ENCODE measurements around the gene TBC1D8. TPM values are rescaled to one million over a fixed set of nuclear protein-coding genes. Genes with fewer than 3 reads are reported as not detected.

The TBC1D8 gene
- total and polyA plus RNA-seq, 2 of the 13 experiments (the other 11 are each of a cell fraction or from before 2014, with no cell fraction given): 45.1 to 95.4 TPM

GRCh38 chr2:101149241-101150192 is 1.7 kb downstream of the TBC1D8 start (continued):
- TF ChIP-seq IRF1 (CRISPR knock-in tag; IDR thresholded peaks at IDR 0.05; ENCODE audit: low read depth) (no peak), NFAT5 (CRISPR knock-in tag; IDR thresholded peaks at IDR 0.05) (no peak; the same call in 1 of the 2 replicates), KLF9 (CRISPR knock-in tag; IDR thresholded peaks at IDR 0.05; ENCODE audit: low read depth) (no peak), ATAD3A (CRISPR knock-in tag; IDR thresholded peaks at IDR 0.05) (no peak), TBX2 (CRISPR knock-in tag; IDR thresholded peaks at IDR 0.05; ENCODE audit: borderline replicate concordance) (no peak; the same call in 1 of the 2 replicates), ZNF275 (CRISPR knock-in tag; IDR thresholded peaks at IDR 0.05; ENCODE audit: borderline replicate concordance) (no peak), AGO2 (optimal IDR thresholded peaks at IDR 0.05; ENCODE audit: low read depth, low read length) (peak; percentile 31), PCBP1 (IDR thresholded peaks at IDR 0.05; ENCODE audit: borderline replicate concordance, low read depth, low read length) (0 out of 2 replicates have a peak, but pooled peaks have one; percentile 41), HOXD1 (CRISPR knock-in tag; IDR thresholded peaks at IDR 0.05) (no peak), ZMAT3 (CRISPR knock-in tag; conservative IDR thresholded peaks at IDR 0.05) (no peak; the same call in 1 of the 2 replicates), KDM3A (CRISPR knock-in tag; IDR thresholded peaks at IDR 0.05; ENCODE audit: low read depth) (no peak), ZNF691 (CRISPR knock-in tag; IDR thresholded peaks at IDR 0.05; ENCODE audit: borderline replicate concordance, low read depth) (no peak; the same call in 1 of the 2 replicates), CCDC6 (CRISPR knock-in tag; IDR thresholded peaks at IDR 0.05) (no peak), GATAD1 (CRISPR knock-in tag; IDR thresholded peaks at IDR 0.05) (no peak), REPIN1 (CRISPR knock-in tag; IDR thresholded peaks at IDR 0.05; ENCODE audit: borderline replicate concordance, low read depth) (no peak), SIN3A (IDR thresholded peaks at IDR 0.05; ENCODE audit: borderline replicate concordance, low read depth, low read length) (peak; percentile 80), ZNF260 (CRISPR knock-in tag; IDR thresholded peaks at IDR 0.05; ENCODE audit: borderline replicate concordance, low read depth) (no peak), E2F1 (CRISPR knock-in tag; IDR thresholded peaks at IDR 0.05) (no peak), ATF1 (CRISPR knock-in tag; IDR thresholded peaks at IDR 0.05) (no peak), ZNF12 (CRISPR knock-in tag; IDR thresholded peaks at IDR 0.05) (no peak)

All from HepG2 (cell line).